HG02642 (cell line): Measurements from ENCODE around the gene COL7A1.

Source experiments
- ATAC-seq: cut with Tn5 transposase; IDR thresholded peaks from one replicate; pipeline ENCODE4 v1.9.1; 2021; ENCODE audit warnings: mild to moderate bottlenecking; ENCODE audit not compliant: unreplicated experiment, poor library complexity

COL7A1 gene

DNA sequence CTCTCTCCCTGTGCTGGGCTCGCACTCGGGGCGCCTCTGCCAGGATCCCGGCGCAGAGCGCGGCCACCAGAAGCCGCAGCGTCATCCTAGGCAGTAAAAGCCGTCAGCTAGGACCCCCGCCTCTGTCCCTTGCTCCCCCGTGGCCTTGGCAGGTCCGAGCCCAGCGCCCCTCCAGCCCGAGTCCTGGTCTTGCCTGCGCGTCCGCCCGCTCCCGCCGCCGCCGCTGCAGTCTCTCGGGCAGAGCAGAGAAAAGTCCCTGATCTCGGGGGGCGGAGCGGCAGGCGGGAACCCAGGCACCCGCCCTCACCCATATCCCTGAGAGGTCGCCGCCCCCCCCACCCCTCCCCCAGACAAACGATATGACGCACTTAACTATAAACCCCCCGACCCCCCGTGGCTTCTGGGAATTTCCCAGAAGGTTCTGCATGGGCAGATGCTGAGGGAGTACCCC is at the start of gene COL7A1:
COL7A1 (minus strand) TSS at position 255 of the 451 bp plus-strand sequence; CDS start at position 85, 170 bp downstream.
- ATAC-seq = no peak

DNA sequence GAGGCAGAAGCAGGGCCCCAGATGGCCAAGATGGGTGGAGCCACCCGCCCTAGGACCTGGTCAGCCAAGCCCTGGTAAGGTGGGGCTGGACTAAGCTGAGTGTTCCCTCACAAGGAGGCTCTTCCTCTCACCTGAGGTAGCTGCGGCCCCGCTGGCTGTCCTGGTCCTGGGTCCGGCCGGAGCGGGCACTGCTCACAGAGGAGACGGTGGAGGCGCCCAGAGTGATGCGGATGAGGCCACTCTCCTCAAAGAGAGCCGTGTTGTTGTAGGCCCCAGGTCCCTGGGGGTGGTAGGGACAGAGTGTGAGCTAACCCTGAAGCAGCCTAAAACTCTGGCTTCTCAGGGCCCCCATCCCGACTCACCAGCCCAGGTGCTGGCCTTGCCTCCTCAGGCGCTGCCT is 47.5 kb upstream of the COL7A1 start:
- ATAC-seq = no peak

DNA sequence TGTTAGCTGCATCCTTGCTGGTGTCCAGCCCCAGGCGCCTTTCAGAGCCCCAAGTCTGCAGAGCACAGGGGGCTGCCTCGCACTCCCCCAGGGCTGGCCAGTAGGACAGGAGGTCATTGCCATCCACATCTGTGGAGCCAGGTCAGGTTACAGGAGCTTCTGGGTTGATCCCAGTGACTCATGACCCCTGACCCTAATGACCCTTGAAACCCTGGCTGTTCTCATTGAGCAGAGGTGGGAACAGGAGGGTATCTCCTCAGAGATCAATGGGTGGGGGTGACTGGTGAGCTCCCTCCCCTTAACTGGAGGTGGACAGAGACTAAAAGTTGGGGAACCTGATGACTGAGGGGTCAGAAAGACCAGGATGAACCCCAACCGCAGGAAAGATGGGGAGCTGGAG is 46.3 kb upstream of the COL7A1 start:
- ATAC-seq = no peak

DNA sequence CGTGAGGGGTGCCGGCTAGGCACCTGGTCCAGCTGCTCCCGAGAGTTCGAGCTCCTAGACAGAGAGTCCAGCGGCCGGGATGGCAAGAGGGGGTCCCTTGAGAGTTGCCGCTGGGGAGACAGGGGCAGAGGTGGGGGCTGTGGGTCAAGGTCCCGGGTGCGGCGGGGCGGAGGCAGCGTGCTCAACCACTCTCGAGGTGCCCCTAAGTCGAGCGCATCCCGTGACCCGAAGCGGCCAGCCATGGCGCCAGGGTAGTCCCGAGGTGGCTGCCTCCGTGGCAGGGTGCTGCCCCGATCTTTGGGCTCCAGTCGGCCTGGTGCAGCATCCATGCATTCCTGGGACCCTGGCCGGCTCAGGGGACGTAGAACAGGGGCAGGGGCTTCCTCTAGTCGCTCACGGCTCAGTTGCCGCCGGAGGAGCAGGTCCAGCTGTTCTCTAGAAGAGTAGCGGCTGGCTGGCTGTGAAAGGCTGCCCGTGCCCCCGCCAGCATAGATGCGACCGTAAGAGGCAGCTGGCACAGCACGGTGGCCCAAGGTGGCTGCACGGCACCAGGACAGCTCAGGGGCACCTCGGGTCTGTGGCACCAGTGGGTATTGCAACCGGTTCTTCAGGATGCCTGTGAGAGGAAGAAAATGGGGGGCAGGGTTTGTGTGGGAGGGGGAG is 44.9 kb upstream of the COL7A1 start:
- ATAC-seq = no peak

DNA sequence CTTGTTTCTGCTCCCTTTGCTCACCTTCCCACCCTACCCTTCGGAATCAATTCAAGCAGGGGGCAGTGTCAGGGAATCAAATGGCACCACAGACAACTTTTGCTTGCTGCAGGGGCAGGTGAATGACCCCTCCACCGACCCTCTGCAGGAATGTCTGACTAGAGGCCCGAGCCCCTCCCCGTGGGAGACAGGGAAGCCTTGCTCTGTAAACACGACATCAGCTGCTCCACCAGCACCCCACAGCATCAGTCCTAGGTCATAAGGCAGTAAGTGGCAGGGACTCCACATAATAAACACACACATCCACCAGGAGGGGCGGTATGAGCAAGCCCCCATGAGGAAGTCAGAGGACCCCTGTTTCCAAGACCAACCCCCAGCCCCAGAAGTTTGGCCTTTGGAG is 42.2 kb upstream of the COL7A1 start:
- no peak for ATAC-seq

DNA sequence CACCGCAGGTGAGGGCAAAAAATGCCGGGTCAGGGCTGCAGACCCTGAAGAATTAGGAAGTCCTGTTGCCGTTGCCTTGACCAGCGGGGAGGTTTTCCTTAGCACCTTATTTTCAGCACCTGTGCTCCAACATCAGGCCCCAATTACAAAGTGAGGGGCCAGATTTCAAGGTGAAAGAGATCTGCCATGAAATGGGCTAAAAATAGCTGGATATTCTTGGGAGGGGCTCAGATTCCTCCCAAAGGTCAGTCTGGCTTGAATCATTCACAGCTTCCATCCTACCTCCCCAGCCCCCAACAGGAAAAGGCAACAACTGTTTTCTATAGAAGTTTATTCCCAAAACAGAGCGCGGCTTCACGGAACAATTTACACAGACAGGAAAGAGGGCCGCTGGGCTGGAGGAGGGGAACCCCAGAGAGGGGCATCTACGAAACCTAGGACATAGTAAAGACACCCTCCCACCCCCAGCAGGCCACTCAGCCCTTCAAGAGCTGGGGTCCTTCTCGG is 41.1 kb upstream of the COL7A1 start:
- no peak for ATAC-seq

DNA sequence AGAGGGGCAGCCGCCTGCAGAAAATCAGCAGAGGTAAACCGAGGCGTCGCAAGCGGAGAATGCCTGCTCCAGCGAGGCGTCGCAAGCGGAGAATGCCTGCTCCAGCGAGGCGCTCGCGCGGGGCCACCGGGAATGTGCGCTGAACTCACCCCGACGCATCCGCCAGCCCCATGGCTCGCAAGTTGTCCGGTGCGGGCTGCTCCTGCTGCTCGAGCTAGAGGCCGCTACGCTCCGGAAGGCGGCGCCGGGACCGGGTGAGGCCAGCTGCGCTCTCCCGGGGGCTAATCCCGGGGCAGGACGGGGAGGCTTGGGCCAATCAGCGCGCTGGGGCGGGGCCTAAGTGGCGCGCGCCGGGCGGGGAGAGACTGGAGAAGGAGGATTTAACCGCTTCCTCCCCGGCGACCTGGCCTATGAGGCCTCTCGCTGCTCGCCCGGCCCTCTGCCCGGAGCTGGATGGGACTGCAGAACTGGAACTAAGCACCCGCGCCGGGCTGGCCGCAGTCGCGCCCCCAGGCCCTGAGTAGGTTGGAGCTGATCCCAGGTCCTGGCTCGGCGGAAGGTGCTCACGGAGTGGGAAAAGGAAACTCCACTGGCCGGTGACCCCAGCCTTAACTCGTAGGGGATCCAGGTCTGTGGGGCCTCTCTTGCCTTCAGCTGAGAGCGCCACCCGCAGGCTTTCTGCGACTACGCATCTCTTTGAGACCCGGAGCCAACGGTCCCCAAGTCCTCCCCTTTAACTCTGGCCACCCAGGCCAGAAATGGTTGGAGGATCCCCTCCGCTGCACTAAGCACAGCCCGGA is 40.3 kb upstream of the COL7A1 start, which contains the start of gene SLC26A6:
SLC26A6 (minus strand) TSS at position 240 of the 800 bp plus-strand sequence; CDS start at position 172, 68 bp downstream.
- peak; percentile 92 for ATAC-seq

DNA sequence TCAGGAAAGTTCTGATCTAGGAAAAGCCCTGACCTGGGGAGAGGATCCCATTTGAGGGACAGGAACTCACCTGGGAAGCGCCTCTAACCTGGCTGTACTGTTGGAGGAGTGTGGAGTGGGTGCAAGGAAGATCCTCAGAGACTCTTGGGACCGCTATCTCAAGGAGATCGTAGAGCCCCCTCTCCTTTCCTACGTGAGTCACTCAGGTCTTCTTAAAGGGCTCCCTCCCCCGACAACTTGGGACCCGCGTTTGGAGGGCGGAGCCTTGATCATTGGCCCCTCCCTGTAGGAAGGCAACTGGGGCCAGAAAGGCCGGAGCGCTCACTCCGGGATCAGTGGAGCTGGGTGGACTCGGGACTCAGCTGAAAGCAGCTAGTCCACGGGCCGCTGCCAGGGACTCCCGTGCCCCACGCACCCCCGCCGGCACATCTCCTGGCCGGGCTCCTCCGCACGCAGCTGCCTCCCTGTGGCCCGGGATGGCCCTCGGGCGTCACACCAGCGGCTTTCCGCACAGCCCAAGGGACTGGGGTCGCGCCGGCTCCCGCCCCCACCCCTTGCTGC is 39.6 kb upstream of the COL7A1 start:
- peak; percentile 23 for ATAC-seq

DNA sequence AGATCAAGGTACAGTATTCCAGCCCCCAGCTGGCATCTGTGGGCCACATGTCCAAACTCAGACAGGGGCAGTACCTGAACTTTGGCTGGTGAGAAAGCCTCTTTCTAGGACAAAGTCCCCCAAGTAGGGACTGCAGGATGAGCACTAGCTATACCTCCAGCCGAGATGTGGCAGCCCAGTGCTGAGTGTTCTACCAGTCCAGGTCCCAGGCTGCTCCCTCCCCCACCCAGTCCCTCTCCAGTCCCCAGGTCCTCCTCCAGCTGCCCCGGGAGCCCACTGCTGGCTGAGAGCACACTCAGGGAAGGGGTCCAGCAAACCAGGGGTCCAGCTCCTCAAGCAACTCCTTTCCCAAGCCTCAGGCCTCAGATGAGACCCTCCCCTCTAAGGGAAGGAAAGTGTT is 38.6 kb upstream of the COL7A1 start:
- no peak for ATAC-seq

DNA sequence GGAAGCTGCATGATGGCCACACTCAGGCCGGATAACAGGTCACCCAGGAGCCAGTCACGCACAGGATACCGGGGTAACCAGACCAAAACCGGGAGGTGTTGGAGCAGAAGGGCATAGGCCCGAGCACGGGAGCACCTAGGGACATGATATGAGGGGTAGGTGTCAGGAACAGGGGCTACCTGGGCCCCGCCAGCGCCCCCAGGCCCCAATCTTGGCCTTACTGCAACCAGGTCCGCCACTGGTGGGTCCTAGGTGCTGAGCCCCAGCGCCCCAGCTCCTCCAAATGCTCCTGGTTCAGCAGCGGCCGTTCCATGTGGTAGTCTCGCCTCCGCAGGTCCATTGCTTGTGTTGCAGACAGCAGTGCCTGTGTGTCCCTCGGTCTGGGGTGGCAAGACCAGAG is 38.1 kb upstream of the COL7A1 start:
- no peak for ATAC-seq

DNA sequence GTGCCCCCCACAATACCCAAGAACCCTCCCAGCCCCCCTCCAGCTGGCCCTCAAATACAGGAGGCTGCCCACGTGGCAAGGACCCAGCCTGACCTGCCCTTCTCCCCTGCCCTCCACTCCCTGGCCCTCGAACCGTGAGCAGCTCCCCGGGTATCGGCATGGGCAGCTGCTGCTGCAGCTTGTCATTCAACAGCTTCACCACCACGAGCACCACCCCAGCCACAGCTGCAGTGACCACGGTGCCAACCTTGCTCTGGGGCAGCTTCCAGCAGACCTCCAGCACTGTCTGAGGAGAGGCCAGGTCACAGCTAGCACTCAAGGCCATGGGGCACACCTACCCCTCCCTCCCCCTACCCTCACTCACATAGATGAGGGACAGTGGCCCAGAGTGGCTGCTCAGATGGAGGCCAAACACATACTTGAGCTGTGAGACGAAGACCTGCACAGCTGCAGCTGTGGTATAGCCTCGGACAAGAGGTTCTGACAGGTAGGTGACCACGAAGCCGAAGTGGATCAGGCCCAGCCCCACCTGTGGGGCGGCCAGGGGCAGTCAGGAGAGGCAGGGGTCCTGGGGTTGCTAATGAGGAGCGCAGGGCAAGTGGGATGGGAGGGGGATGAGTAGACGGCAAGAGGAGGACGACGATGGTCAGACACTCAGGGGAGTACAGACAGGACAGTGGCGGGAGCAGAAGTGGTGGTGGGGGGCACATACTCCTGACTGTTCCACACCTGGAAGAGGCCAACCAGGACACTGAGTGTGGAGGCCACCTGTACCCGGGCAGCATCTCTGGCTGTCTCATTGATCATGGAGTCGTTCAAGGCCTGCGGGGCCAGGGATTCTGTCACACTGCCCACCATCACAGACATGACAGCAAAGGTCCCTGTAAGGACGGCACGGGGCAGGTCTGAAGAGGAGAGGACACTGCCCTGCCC is 36.7 kb upstream of the COL7A1 start:
- no peak for ATAC-seq

DNA sequence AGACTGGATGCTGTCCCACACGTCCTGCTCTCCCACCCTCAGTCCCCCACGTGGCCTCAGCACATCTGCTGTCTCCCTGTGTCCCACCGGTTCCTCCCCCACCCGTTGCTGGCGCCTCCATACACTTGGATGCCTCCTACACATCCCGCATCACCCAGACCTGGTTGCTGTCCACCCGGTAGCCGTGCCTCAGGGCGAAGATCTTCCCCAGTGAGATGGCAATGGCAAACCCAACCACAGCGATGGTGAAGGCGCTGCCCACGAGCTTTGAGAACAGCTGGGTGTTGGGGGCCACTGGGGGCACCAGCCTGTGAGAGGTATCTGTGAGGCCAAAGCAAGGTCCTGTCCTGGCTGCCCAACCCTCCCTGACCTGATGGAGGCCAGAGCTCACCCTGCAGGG is 35.7 kb upstream of the COL7A1 start:
- no peak for ATAC-seq

DNA sequence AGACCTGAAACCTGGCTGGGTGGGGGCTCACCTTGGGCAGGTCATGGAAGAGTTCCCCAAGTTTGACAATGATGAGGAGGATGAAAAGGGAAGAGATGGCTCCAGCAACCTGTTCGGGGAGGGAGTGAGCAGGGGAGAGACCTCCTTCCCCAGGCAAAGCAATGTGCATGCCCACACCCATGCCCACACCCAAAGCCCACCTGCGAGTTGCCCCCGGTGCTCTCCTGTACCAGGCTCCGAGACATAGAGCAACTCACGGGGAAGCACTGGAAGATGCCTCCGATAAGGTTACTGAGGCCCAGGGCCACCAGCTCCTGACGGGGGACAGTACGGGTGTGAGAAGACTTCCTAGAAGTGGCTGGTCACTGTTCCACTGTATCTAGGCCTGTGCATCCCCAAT is 35.3 kb upstream of the COL7A1 start:
- no peak for ATAC-seq

DNA sequence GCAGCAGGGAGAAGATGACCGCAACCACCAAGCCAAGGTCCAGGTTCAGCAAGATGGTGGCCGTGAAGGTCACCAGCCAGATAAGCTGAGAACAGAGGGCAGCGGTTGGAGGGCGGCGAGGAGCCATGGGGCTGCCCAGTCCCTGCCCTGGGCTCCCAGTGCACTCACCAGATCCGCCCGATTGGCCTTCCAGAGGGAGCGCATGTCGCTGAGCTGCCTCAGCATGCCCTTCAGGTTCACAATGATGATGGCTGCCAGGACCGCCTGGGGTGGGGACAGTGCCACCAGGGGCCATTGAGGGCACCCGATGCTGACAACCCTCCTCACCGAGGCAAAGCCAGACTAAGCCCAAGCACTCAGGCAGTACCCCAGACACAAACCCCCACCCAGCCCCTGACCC is 34.8 kb upstream of the COL7A1 start:
- no peak for ATAC-seq

DNA sequence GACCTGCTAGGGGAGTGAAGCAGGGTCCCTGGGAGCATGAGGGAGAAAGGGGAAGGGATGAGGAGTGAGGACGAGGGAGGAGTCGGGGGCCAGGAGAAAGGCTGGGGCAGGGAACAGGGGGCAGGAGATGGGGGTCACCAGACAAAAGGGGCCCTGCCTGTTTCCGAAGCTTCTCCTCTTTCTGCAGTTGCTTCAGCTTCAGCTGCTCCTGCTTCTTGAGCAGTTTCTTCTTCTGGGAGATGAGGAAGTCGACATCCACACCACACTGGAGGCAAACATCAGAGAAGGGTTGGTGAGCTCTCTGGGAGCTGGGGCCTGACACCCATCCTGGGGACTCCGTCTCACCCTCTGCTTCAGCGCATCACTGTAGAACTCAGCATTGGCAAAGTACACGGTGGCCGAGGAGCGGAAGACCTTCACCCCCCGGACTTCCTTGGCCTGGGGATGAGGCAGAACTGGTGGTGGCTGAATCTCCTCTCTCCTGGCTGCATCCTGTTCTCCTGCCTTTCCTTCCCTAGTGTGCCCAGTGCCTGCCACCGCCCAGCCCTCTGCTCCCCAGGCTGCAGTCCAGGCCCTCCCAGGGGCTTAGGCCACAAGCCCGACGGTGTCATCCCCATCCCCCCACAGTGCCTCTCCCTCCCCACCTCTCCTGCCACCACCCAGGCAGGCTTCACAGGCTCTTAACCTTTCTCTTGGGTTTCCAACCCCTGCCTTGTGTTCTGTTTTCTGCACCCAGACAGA is 33.3 kb upstream of the COL7A1 start:
- no peak for ATAC-seq

DNA sequence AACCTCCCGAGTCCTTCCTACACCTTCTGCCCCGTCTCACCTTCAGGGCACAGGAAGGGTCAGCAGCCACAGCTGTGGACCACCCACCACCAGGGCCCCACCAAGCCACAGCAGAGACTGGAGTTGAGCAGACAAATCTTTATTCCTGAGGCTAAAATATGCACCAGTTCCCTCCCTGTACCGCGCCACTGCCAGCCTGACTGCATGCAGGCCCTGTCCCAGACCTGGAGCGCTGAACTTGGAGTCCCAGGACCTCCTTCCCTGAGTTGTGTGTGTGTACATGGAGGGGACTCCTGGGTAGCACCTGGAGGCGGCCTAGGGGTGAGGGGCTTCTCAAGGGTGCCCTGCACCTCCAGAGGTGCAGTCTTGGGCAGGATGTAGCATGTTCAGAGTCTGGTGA is 30.5 kb upstream of the COL7A1 start:
- ATAC-seq = no peak

DNA sequence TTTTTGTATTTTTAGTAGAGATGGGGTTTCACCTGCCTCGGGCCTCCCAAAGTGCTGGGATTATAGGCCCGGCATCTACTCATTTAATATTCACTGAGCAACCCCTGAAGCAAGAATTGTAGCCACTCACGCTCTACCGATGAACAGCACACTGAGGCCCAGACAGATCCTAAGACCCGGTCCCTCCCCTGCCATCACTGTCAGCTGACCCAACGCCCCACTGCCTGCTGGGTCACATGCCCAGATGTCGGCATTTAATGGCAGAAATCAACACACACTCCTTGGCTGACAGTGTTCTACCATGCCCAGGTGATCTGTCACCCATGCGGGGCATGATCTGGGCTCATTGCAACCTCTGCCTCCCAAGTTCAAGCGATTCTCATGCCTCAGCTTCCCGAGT is 29.6 kb upstream of the COL7A1 start:
- no peak for ATAC-seq

DNA sequence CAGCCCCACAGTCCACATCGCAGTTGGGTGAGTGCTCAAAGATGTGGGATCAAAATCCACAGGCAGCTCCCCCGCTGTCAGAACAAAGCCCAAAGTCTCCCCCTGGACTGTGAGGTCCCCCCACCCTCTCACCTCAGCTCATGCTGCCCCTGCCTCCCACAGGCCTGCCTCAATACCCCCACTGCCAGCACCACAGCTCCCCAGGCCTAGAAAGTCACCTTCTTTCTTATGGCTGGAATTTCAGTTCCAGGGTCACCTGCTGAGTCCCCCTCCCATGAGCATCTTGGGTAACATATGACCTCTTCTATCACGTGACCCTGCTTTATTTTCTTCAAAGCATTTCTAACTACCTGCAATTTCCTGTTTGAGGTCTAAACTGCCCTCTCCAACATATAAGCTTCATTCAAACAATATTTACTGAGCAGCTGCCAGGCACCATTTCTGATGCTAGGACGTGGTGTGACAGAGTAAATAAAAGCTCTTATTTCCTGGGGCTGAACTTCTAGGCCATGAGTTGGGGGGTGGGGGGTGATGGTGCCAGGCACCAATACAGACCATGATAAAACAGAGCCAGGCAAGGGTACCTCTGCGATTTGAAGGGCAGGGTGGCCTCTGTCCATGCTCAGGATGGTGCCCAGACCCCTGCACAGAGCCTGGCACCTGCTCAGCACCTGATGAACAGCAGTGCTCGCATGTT is 28.9 kb upstream of the COL7A1 start:
- no peak for ATAC-seq

DNA sequence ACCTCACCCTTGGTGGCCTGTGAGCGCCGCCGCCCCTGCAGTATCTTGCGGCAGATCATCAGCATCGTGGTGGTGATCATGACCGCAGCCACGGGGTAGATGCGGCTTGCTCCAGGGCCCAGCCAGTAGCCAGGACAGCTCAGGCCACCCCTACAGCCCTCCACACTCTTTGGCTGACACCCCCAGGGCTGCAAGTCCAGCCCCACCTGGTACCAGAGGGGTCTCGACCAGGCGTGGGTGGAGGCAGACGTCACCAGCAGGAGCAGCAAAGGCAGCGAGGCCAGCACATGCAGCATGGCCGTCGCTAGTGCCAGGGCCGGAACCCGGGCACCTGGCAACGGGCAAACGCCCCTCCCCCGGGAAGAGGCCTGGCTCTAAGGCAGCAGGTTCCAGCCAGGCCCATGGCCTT is 26.3 kb upstream of the COL7A1 start, which contains the start of gene TMEM89:
TMEM89 (minus strand) TSS at position 309 of the 409 bp plus-strand sequence; CDS start at position 296, 13 bp downstream.
- ATAC-seq = no peak
